D721Med (cell line): ENCODE measurements around the gene GMFB.
"Not testable (repeated sequence)": the region's sequence is repeated elsewhere in the genome, so short reads cannot be mapped to it uniquely, and the experiment has no call there.

Experiments used
- DNase-seq: peaks from one replicate; pipeline ENCODE4 v3.0.0; 2011; ENCODE audit warnings: low spot score; ENCODE audit not compliant: insufficient read length
- FAIRE-seq: peaks from 2 replicates; lab custom pipeline; 2011; peaks lifted over from hg19 to GRCh38; lab: Jason Lieb, UNC
- TF ChIP-seq, protein P1 (sequence below): IDR thresholded peaks from 2 replicates; pipeline ENCODE4 v1.5.1; 2012; ENCODE audit warnings: mild to moderate bottlenecking, control low read depth; ENCODE audit not compliant: insufficient read depth; ENCODE audit errors: missing control alignments

The GMFB gene

DNA sequence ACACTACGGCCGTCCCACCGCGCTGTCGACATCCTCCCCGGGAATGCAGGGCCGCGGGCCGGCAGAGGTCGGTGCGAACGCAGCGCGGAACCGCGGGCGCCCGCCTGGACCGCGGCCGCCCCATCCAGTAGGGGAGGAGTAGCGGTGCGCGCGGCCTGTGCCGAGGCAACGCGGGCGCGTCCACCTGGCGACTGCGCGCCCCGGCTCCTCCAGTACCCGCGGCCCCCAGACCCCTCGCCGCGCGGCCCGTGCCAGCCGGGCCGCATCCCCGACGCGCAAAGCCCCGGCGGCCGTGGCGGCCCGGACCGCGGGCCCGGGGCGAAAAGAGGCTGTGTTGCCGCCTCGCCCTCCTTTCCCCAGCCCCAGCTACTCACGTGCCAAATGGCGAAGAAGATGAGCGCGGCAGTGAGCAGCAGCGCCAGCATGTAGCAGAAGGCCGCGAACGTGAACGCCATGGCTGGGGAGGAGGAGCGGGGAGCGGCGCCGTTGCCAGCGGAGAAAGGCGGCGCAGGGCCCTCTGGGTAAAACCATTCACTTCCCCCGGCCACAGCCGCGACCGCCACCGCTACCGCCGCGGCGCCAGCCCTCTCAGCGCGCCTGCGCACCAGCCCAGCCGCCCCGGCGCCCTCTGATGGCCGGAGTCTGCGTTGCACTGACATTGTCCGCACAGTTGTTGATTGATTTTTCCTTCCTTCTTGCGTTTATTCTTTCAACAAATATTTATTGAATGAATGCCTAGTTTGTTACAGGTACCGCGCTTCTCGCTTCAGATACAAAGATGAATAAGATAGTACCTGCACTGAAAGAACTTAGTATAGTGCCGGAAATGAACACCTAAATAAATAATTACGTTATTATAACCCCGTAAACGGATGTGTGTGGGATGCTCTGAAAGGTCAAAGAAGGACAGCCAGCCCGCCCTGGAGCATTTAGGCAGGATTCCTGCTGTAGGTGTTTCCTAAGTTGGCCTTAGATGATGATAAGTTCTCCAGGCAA, 47.6 kb downstream of the GMFB start, which contains the start of gene CNIH1:
CNIH1 (minus strand) TSS at position 502 of the 996 bp plus-strand sequence; CDS start at position 455, 47 bp downstream.
- TF ChIP-seq, protein P1, sequence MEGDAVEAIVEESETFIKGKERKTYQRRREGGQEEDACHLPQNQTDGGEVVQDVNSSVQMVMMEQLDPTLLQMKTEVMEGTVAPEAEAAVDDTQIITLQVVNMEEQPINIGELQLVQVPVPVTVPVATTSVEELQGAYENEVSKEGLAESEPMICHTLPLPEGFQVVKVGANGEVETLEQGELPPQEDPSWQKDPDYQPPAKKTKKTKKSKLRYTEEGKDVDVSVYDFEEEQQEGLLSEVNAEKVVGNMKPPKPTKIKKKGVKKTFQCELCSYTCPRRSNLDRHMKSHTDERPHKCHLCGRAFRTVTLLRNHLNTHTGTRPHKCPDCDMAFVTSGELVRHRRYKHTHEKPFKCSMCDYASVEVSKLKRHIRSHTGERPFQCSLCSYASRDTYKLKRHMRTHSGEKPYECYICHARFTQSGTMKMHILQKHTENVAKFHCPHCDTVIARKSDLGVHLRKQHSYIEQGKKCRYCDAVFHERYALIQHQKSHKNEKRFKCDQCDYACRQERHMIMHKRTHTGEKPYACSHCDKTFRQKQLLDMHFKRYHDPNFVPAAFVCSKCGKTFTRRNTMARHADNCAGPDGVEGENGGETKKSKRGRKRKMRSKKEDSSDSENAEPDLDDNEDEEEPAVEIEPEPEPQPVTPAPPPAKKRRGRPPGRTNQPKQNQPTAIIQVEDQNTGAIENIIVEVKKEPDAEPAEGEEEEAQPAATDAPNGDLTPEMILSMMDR, result peak; percentile 77
- FAIRE-seq (no peak), DNase-seq (peak; percentile 69)

DNA sequence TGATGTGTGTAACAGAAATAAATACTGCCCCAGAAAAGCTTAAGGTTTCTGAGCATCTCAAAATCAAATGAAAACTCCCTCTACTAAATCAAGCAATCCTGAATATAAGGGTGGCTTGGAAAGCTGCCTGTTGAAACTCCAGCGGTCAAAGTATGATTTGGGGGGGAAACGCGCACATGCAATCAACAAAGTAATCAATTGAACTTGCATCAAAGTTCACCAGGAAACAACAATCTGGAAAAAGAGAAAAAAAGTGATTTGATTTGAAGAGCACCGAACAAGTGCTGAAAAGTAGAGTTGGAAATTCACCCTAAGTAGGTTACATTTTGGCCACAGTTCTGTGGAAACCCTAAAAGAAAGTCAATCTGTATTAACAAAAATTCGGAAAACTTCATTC, 48.3 kb downstream of the GMFB start:
- TF ChIP-seq, protein P1, result no peak
- no peak for FAIRE-seq
- DNase-seq, result no peak

DNA sequence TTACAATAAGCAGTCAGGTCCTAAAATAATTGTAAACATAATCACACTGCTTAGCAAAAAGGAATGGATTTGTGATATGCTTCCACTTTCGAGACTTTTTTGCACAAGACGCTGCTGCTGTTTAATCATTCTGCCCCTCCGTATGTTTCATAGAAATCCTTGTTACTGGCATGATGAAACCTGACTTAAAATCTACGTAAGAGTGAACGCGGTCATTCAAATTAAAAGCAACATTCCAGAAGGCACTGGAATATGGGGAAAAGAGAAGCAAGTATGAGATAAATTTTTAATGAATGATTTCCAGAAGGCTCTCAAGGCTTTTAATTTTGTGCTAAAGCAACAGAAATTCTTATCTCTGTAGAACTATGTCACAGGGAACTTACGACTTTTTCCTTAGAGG, 48.7 kb downstream of the GMFB start:
- FAIRE-seq, result no peak
- DNase-seq, result no peak
- TF ChIP-seq, protein P1, result no peak

DNA sequence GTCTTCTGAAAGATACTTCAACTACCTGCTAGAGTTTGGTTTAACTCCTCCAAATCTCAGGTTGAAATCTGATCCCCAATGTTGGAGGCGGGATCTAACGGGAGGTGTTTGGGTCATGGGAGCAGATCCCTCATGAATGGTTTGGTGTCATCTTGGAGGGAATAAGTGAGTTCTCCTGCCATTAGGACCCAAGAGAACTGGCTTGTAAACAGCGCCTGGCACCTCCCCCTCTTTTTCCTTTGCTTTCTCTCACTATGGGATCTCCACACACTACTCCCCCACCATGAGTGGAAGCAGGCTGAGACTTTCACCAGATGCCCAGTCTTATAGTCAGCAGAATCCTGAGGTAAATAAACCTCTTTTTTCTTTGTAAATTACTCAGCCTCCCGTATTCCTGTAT, 50.1 kb downstream of the GMFB start:
- FAIRE-seq (no peak), DNase-seq (no peak)
- TF ChIP-seq, protein P1, result no peak

DNA sequence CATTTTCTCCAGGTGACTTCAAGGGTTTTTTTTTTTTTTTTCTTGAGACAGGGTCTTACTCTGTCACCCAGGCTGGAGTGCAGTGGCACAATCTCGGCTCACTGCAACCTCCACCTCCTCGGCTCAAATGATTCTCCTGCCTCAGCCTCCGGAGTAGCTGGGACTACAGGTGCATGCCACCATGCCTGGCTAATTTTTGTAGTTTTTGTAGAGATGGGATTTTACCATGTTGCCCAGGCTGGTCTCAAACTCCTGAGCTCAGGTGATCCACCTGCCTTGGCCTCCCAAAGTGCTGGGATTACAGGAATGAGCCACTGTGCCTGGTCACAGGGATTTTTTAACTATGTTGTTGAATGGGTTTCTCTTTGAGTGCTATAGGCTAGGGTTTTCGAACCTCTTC, 50.8 kb downstream of the GMFB start:
- FAIRE-seq, DNase-seq: not testable (repeated sequence)

DNA sequence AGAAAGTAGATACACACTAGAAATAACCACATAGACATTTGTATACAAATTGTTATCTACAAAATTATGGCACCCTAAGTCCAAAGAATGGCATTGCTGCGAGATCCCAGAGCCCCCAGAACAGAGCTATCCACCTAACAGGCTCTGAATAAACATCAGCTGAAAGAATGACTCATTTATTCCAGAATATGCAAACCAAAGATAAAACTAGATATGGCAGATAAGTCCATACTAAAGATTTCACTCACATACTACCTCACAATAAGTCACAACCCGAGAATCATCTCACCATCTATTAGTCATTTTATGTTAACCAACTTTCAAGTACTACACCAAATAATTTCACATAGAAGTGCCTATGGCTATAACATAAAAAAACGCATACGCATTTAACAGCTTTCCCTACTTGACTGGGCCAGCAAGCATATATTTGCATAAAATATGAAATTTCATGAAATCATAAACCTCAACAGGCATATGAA, 53.2 kb downstream of the GMFB start:
- TF ChIP-seq, protein P1, result no peak
- DNase-seq (no peak), FAIRE-seq (peak; percentile 29)

DNA sequence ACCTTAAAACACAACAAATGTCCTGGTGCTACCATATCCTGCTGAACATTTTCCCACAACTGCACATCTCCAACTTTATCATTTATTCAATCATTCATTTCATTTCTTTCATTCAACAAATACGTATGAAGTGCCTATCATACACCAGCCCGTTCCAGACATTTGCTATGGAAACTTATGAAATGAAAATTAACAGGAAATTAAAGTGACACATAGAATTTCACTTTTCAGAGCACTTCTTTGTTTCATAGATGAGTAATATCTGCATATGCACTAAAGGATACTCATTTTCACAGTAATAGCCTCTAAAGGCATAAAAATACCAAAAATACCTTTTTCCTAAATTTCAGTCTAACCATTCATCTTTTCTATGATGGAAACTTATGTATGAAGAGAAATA, 60.3 kb downstream of the GMFB start:
- TF ChIP-seq, protein P1, result no peak
- DNase-seq (no peak), FAIRE-seq (no peak)
